Astrocyte (in vitro differentiated cells and primary cell): ENCODE results near the gene CDSN. TPM values are rescaled to one million over a fixed set of nuclear protein-coding genes. Genes with fewer than 3 reads are reported as not detected.

Experiments used
- DNase-seq: peaks from one replicate; pipeline ENCODE4 v3.0.0-alpha.2; 2010; ENCODE audit warnings: low read depth
- FAIRE-seq: peaks from 2 replicates; lab custom pipeline; 2011; peaks lifted over from hg19 to GRCh38; lab: Jason Lieb, UNC
- H2AFZ ChIP-seq: 2 replicates; pipeline ENCODE4 v1.6.0; 2012; ENCODE audit warnings: low read depth, low read length, inconsistent platforms
- H3K27ac ChIP-seq: 2 replicates; pipeline ENCODE4 v1.5.1; 2011; ENCODE audit warnings: low read depth, low read length, inconsistent platforms
- H3K27me3 ChIP-seq: 2 replicates; pipeline ENCODE4 v1.6.0; 2011; ENCODE audit warnings: low read length, inconsistent platforms; ENCODE audit not compliant: insufficient read depth
- H3K36me3 ChIP-seq: 2 replicates; pipeline ENCODE4 v1.5.1; 2011; ENCODE audit warnings: low read length, inconsistent platforms; ENCODE audit not compliant: insufficient read depth
- H3K4me1 ChIP-seq: 2 replicates; pipeline ENCODE4 v1.5.1; 2011; ENCODE audit warnings: low read length, inconsistent platforms; ENCODE audit not compliant: insufficient read depth
- H3K4me2 ChIP-seq: 2 replicates; pipeline ENCODE4 v1.6.0; 2012; ENCODE audit warnings: low read length, inconsistent platforms
- H3K4me3 ChIP-seq: 2 replicates; pipeline ENCODE4 v1.5.1; 2011; ENCODE audit warnings: low read depth, mild to moderate bottlenecking, low read length, inconsistent platforms; ENCODE audit not compliant: insufficient read depth
- H3K79me2 ChIP-seq: 2 replicates; pipeline ENCODE4 v1.6.0; 2012; ENCODE audit warnings: mild to moderate bottlenecking, low read length, inconsistent platforms; ENCODE audit not compliant: insufficient read depth
- H3K9ac ChIP-seq: 2 replicates; pipeline ENCODE4 v1.6.0; 2012; ENCODE audit warnings: mild to moderate bottlenecking, low read length, inconsistent platforms
- H3K9me3 ChIP-seq: 2 replicates; pipeline ENCODE4 v1.5.1; 2012; ENCODE audit warnings: low read depth, mild to moderate bottlenecking, low read length, inconsistent platforms; ENCODE audit not compliant: insufficient read depth
- H4K20me1 ChIP-seq: 2 replicates; pipeline ENCODE4 v1.6.0; 2012; ENCODE audit warnings: low read length, inconsistent platforms; ENCODE audit not compliant: insufficient read depth
- H3K27ac Mint-ChIP-seq: one replicate; pipeline ENCODE4 v1.8.0; 2021; ENCODE audit warnings: mild to moderate bottlenecking, mixed read lengths; ENCODE audit not compliant: unreplicated experiment
- H3K27me3 Mint-ChIP-seq: one replicate; pipeline ENCODE4 v1.8.0; 2021; ENCODE audit warnings: low read depth, mixed read lengths; ENCODE audit not compliant: unreplicated experiment
- H3K36me3 Mint-ChIP-seq: one replicate; pipeline ENCODE4 v1.8.0; 2021; ENCODE audit warnings: low read depth, mixed read lengths; ENCODE audit not compliant: unreplicated experiment
- H3K4me1 Mint-ChIP-seq: one replicate; pipeline ENCODE4 v1.8.0; 2021; ENCODE audit warnings: low read depth, mixed read lengths; ENCODE audit not compliant: unreplicated experiment
- H3K4me3 Mint-ChIP-seq: one replicate; pipeline ENCODE4 v1.8.0; 2021; ENCODE audit warnings: mild to moderate bottlenecking, moderate library complexity, mixed read lengths; ENCODE audit not compliant: unreplicated experiment
- H3K9me3 Mint-ChIP-seq: one replicate; pipeline ENCODE4 v1.8.0; 2021; ENCODE audit warnings: mild to moderate bottlenecking, mixed read lengths; ENCODE audit not compliant: unreplicated experiment
- CTCF ChIP-seq: IDR thresholded peaks from 2 replicates; pipeline ENCODE4 v1.5.1; 2011; ENCODE audit warnings: low read depth, mild to moderate bottlenecking, inconsistent platforms, low read length, moderate library complexity; ENCODE audit not compliant: insufficient read depth
- EZH2 ChIP-seq: IDR thresholded peaks from 2 replicates; pipeline ENCODE4 v1.6.1; 2012; ENCODE audit warnings: mild to moderate bottlenecking, low read length, inconsistent platforms; ENCODE audit not compliant: insufficient read depth
- total RNA-seq: library from RNA; stranded (reverse); gene quantifications from 2 replicates; pipeline ENCODE4 v1.2.1, GENCODE V29; 2021

Gene CDSN
- total RNA-seq, 1 donor from 2014 or later, result 0.27 TPM

- H4K20me1 ChIP-seq, result no peaks in the 10 kb centered on the region
- peaks cover 5% of the 10 kb centered on the region for H3K4me1 Mint-ChIP-seq
- peaks cover 4% of the 10 kb centered on the region for H3K27me3 ChIP-seq
- H3K4me3 Mint-ChIP-seq, result no peak overlapping the region
- H3K4me2 ChIP-seq, result no peak overlapping the region
- TF ChIP-seq EZH2 (no peak), CTCF (no peak)
- no peak for FAIRE-seq
- no peak for DNase-seq
- H3K9ac ChIP-seq, result no peak overlapping the region
- peaks cover 9% of the 10 kb centered on the region for H3K27me3 Mint-ChIP-seq
- no peaks in the 10 kb centered on the region for H3K79me2 ChIP-seq
- no peak overlapping the region for H3K4me3 ChIP-seq
- no peak overlapping the region for H3K27ac ChIP-seq
- no peak overlapping the region for H3K27ac Mint-ChIP-seq
- no peaks in the 10 kb centered on the region for H3K36me3 Mint-ChIP-seq
- H3K9me3 ChIP-seq, result no peaks in the 10 kb centered on the region
- H3K36me3 ChIP-seq, result no peaks in the 10 kb centered on the region
- peaks cover 4% of the 10 kb centered on the region for H3K9me3 Mint-ChIP-seq
- peaks cover 2% of the 10 kb centered on the region for H3K4me1 ChIP-seq
- no peak overlapping the region for H2AFZ ChIP-seq
Measured at GRCh38 chr6:31065556-31065955, 54.7 kb downstream of the CDSN start.

Other genes starting within 250 kb of the CDSN start
- gene DDR1, start 235.9 kb downstream of the CDSN start, total RNA-seq, result 144 and 156 TPM in 2 replicates
- 34.3 and 41.3 TPM in 2 replicates for gene GTF2H4, start 212.2 kb downstream of the CDSN start, total RNA-seq
- 19.8 and 21.6 TPM in 2 replicates for gene VARS2, start 206.2 kb downstream of the CDSN start, total RNA-seq
- not detected in 2 replicates for gene SFTA2, start 188.3 kb downstream of the CDSN start, total RNA-seq
- gene MUCL3, start 179.5 kb downstream of the CDSN start, total RNA-seq, result not detected in 2 replicates
- gene MUC21, start 136.7 kb downstream of the CDSN start, total RNA-seq, result not detected in 2 replicates
- 0.05 TPM in 1 of 2 replicates, not detected in the other for gene MUC22, start 110.0 kb downstream of the CDSN start, total RNA-seq
- gene C6orf15, start 7.9 kb downstream of the CDSN start, total RNA-seq, result 4.6 and 6.4 TPM in 2 replicates
- 8.8 and 9.2 TPM in 2 replicates for gene PSORS1C1, start 5.6 kb downstream of the CDSN start, total RNA-seq
- not detected in 2 replicates for gene PSORS1C2, start 18.6 kb upstream of the CDSN start, total RNA-seq
- gene CCHCR1, start 37.4 kb upstream of the CDSN start, total RNA-seq, result 10.2 and 11.5 TPM in 2 replicates
- gene TCF19, start 38.1 kb upstream of the CDSN start, total RNA-seq, result 1.5 and 2.5 TPM in 2 replicates
- 5.4 and 6.3 TPM in 2 replicates for gene POU5F1, start 50.2 kb upstream of the CDSN start, total RNA-seq
- 587 and 786 TPM in 2 replicates for gene HLA-C, start 151.6 kb upstream of the CDSN start, total RNA-seq
- 1,493 and 2,082 TPM in 2 replicates for gene HLA-B, start 236.7 kb upstream of the CDSN start, total RNA-seq